HG03558 (cell line): ENCODE measurements around the gene RBAK.
"Not testable (repeated sequence)": the region's sequence is repeated elsewhere in the genome, so short reads cannot be mapped to it uniquely, and the experiment has no call there.

Experiments
- ATAC-seq: cut with Tn5 transposase; IDR thresholded peaks from one replicate; pipeline ENCODE4 v1.9.1; 2021; ENCODE audit warnings: moderate number of reproducible peaks; ENCODE audit not compliant: unreplicated experiment; ENCODE audit errors: extremely low read depth

RBAK gene

DNA sequence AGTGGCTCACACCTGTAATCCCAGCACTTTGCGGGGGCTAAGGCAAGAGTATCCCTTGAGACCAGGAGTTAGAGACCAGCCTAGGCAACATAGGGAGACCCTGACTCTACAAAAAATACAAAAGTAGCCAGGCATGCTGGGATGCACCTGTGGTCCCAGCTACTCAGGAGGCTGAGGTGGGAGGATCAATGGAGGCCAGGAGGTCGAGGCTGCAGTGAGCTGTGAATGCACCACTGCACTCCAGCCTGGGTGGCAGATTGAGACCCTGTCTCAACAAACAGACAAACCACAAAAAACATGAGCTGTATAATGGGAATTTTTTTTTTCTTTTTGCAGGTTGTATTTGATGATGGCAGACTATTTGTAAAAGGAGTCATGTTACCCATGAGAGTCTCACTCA lies 1.5 kb downstream of the RBAK start:
- not testable (repeated sequence) for ATAC-seq

DNA sequence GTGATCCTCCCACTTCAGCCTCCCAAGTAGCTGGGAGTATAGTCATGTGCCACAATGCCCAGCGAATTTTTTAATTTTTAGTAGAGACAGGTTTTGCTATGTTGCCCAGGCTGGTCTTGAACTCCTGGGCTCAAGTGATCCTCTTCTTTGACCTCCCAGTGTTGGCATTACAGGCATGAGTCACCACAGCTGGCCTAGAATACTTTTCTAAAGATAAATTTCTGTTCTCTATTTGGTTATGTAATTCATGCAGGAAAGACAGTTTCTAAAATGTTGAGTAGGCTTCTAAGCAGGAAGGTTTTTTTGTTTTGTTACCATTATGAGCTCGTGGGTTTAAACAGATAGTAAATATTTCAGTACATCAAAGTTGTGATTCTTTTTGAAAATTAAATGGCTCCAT lies 5.0 kb downstream of the RBAK start:
- ATAC-seq, result no peak

DNA sequence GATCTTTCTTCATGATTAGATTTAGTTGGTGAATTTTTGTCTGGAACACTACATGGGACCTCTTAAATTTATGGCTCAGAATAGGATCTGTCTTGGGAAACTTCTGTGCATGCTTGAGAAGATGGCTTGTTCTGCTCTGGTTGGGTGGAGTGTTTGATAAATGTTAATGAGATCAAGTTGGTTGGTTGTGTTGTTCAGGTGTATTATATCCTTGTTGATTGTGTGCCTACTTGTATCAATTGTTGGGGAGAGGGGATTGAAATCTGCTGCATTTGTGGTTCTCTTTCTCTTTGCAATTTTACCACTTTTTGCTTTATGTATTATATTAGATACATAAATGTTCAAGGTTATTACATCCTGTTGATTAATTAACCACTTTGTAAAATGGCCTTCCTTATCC lies 6.1 kb downstream of the RBAK start:
- not testable (repeated sequence) for ATAC-seq

DNA sequence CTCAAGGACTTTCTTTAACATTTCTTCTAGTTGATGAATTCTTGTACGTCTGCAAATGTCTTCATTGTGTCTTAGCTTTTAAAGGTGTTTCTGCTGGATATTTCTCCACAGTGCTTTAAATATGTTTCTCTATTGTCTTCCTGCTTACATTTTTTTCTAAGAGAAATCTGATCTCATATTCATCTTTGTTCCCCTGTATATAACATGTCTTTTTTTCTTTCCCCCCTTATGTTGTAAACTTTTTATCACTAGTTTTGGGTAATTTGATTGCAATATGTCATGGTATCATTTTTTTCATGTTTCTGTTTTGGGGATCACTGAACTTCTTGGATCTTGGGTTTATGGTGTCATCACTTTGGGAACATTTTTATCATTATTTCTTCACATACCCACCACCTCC lies 7.5 kb downstream of the RBAK start:
- no peak for ATAC-seq

DNA sequence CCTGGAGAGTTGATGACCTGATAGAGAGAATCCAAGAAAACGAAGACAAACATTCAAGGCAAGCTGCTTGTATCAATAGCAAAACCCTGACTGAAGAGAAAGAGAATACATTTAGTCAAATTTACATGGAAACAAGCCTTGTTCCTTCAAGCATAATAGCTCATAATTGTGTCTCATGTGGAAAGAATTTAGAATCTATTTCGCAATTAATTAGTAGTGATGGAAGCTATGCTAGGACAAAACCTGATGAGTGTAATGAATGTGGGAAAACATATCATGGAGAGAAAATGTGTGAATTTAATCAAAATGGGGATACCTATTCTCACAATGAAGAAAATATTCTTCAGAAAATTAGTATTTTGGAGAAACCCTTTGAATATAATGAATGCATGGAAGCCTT lies 18.0 kb downstream of the RBAK start:
- ATAC-seq, result no peak

DNA sequence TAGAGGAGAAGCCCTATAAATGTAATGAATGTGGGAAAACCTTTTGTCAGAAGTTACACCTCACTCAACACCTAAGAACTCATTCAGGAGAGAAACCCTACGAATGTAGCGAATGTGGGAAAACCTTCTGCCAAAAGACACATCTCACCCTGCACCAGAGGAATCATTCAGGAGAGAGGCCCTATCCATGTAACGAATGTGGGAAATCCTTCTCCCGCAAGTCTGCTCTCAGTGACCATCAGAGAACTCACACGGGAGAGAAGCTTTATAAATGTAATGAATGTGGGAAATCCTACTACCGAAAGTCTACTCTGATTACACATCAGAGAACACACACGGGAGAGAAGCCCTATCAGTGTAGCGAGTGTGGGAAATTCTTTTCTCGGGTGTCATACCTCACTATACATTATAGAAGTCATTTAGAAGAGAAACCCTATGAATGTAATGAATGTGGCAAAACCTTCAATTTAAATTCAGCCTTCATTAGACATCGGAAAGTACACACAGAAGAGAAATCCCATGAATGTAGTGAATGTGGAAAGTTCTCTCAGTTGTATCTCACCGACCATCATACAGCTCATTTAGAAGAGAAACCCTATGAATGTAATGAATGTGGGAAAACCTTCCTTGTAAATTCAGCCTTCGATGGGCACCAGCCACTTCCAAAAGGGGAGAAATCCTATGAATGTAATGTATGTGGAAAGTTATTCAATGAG lies 18.9 kb downstream of the RBAK start:
- ATAC-seq, result no peak

DNA sequence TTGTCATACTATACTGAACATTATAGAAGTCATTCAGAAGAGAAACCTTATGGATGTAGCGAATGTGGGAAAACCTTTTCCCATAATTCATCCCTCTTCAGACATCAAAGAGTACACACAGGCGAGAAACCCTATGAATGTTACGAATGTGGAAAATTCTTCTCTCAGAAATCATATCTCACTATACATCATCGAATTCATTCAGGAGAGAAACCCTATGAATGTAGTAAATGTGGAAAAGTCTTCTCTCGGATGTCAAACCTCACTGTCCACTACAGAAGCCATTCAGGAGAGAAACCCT lies 19.4 kb downstream of the RBAK start:
- ATAC-seq, result no peak

DNA sequence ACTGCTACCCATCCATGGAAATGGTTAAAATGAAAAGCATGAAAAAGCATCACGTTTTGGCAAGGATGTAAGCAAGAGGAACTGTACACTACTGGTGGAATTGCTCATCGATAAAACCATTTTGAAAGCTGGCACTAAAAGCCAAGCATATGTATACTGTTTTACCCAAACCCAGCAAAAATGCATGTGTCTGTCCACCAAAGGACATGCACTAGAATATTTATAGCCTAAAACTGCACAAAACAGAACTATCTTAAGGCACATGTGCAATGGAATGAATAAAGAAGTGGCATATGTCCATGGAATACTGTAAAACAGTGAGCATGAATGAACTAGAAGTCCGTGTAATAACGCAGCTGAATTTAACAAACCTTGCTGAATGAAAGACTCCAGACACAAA lies 22.9 kb downstream of the RBAK start:
- ATAC-seq, result no peak

DNA sequence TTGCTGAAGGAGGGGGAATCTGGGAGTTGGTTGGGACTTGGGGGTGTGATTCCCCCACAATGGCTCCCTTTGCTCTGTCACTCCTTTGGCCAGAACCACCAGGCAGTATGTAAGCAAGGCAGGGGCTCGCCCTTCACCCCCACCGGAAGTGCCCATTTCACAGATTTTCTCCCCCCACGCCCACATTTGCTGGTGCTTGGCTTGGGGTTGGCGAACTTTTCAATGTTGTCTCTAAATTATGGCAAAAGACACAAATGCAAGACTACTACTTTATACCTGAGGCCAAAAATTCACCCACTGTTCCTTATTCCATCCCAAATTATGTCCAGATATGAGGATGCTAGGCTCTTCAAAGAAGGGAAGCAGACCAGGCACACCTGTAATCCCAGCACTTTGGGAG lies 24.5 kb downstream of the RBAK start:
- no peak for ATAC-seq

DNA sequence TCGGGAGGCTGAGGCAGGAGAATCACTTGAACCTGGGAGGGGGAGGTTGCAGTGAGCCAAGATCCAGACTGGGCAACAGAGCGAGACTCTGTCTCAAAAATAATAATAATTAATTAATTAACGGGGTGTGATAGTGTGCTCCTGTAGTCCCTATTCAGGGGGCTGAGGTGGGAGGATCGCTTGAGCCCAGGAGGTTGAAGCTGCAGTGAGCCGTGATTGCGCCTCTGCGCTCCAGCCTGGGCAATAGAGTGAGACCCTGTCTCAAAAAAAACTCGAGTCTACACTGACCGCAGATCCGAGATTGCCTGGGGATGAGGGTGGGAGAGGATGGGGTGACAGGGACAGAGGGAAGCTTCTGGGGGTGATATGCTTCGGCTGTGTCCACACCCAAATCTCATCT lies 29.5 kb downstream of the RBAK start:
- not testable (repeated sequence) for ATAC-seq

DNA sequence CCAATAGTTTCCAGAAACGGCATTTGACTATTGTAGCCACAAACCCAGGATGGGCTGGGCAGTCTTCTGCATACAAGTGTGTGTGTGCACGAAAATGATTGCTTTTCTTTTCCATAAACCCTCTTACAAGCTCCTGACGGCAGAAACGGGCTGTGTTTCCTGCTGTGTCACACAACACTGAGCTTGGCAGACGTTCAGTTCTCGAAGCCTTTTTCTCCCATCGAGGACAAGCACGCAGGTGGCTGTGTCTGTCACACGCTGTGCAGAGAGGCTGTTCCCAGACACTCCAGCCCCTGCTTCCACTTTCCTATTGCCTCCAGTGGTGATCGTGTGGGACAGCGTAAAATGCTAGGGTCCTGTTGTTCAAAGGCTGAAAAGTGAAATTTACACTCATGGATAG lies 32.1 kb downstream of the RBAK start:
- no peak for ATAC-seq

DNA sequence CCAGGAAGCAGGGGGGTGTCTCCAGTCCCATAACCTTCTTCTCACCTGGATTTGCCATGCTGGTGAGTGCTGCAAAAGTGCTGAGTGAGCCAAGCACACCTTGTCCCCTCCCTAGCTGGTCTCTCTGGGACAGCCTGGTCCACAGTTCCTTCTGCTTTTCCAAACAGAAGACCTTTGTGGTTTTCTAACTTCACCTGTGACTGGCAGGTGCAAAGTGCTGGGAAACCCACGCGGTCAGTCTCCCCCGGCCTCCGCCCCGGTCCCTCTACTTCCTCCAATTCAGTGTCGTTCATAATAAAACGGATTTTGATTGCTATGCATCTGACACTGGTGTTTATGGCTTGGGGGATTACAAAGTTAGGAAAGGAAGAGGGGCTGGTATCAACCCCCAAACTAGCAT lies 37.1 kb downstream of the RBAK start:
- no peak for ATAC-seq

DNA sequence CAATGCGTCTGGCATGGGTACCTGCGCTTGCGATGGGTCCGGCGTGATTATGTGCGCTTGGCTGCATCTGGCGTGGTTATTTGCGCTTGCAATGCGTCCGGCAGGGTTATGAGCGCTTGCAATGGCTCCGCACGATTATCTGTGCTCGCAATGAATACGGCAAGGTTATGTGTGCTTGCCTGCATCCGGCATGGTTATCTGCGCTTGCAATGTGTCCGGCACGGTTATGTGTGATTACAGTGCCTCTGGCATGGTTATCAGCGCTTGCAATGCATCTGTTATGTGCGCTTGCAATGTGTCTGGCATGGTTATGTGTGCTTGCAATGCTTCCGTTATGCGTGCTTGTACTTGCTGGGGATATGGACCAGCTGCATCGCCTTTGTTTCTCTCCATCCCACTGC lies 37.7 kb downstream of the RBAK start:
- ATAC-seq, result no peak

DNA sequence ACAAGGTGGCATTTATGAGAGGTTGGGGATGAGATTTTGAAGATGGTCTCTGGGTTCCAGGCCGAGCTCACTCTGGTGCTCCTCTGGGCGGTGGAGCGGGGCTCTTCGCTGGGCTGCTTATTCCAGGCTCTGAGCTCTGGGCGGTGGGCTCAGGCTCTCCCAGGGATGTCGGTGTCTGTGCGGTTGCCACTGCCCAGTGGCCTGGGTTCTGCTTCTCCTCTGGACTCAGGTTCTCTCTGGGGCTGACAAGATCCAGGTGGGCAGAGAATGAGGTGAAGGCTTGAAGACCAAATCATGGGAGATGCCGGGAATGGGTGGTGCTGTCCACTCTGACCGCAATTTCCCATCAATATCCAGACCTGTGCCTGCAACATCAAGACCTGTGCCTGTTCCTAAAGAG lies 40.6 kb downstream of the RBAK start:
- no peak for ATAC-seq

DNA sequence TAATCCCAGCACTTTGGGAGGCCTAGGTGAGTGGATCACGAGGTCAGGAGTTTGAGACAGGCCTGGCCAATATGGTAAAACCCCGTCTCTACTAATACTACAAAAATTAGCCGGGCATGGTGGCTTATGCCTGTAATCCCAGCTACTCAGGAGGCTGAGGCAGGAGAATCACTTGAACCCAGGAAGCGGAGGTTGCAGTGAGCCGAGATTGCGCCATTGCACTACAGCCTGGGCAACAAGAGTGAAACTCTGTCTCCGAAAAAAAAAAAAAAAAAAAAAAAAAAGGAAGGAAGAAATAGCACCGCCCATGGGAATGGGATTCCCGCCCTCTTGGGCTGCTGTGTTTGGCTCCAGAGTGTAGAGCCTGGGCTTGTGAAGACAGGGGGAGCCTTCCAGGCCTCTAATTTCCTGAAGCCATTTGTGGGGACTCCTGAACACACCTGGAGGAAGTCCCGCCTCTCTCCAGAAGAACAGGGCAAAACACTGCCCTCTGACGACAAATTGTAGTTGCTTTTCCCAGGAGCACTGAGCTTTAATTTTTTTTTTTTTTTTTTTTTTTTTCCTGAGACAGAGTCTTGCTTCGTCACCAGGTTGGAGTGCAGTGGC lies 42.7 kb downstream of the RBAK start:
- ATAC-seq, result not testable (repeated sequence)

DNA sequence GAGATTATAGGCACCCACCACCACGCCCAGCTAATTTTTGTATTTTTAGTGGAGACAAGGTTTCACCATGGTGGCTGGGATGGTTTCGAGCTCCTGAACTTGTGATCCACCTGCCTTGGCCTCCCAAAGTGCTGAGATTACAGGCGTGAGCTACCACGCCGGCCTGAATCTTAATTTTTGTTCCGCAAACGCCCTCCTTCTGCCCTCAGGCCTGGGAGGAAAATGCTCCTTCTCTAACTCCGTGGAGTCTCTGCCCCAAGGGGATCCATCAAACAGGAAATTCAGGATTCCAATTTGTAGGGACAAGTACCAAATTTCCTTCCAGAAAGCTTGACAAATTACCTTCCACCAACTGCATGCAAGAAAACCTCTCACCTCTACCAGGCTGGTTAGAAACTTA lies 43.2 kb downstream of the RBAK start:
- no peak for ATAC-seq

DNA sequence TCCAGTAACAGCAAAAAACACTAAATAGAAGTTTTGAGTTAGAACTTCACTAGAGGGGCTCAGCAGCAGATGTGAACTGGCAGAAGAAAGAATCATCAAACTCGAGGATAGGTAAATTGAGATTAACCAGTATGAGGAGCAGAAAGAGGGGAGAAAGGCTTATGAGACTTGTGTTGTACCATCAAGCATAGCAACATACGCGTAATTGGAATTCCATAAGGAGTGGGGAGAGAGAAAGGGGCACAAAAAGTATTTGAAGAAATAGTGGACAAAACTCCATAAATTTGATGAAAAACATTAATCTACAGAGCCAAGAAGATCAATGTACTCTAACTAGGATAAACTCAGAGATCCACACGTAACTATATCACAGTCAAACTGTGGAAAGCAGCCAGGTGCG lies 48.3 kb downstream of the RBAK start:
- no peak for ATAC-seq

DNA sequence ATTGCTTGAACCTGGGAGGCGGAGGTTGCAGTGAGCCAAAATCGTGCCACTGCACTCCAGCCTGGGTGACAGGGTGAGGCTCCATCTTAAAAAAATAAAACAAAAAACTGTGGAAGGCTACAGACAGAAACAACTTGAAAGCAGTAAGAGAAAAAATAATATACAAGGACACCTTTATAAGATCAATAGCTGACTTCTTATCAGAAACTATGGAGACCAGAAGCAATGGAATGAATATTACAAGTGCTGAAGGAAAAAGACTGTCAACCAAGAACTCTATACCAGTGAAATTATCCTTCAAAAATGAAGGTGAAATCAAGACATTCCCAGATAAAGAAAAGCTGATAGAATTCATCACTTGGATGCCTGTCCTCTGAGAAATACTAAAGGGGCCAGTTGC lies 49.0 kb downstream of the RBAK start:
- no peak for ATAC-seq

DNA sequence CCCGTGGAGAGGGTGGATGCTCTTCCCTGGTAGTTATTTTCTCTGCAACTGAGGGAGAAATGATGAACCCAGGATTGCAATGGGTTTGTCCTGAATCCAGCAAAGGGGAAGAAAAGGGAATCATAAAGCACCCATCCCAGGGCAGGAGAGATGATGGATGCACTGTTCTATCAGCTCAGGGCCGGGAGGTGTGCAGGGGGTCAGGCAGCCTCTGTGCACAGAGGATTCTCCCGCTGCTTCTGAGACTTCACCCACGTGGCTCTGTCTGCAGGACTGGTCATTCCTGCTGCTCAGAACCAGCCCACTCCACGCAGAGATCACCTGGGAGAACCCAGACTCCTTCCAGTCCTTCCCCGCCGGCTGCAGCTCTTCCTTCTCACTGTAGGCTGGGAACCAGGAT lies 70.7 kb downstream of the RBAK start:
- ATAC-seq, result no peak

DNA sequence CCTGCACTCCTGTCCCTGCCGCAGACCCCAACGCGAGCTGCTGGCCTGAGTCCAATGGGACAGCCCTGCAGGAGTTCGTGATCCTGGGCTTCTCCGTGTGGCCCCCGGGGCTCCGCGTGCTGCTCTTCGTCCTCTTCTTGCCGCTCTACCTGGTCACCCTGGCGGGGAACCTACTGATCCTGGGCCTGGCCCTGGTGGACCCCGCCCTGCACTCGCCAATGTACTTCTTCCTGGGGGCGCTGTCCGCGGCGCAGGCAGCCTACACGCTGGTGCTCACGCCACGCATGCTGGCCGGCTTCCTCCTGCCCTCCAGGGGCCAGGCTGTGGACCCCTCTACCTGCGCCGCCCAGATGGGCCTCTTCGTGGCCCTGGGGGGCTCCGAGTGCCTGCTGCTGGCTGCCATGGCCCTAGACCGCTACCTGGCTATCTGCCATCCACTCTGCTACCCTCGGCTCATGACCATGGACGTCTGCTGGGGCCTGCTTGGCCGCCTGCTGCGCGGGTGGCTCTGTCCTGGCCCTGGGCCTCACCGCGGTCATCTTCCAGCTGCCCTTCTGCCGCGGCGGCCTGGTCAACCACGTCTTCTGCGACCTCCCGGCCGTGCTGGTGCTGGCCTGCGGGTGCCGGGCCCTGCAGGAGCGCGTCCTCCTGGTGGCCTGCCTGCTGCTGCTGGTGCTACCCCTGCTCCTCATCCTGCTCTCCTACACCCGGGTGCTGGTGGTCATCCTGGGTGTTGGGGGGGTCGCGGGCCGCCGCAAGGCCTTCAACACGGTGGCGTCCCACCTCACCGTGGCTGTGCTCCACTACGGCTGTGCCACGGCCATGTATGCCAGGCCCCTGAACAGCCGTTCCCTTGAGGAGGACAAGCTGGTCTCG lies 71.7 kb downstream of the RBAK start:
- ATAC-seq, result no peak
